Cerebellar nuclear complex (tissue), 1 donor: ENCODE results near the gene BRWD1.

Experiments
- DNase-seq, 2 experiments: peaks; one replicate each; lab custom pipeline; 2025; lab: John Stamatoyannopoulos, UW

The BRWD1 gene

DNA sequence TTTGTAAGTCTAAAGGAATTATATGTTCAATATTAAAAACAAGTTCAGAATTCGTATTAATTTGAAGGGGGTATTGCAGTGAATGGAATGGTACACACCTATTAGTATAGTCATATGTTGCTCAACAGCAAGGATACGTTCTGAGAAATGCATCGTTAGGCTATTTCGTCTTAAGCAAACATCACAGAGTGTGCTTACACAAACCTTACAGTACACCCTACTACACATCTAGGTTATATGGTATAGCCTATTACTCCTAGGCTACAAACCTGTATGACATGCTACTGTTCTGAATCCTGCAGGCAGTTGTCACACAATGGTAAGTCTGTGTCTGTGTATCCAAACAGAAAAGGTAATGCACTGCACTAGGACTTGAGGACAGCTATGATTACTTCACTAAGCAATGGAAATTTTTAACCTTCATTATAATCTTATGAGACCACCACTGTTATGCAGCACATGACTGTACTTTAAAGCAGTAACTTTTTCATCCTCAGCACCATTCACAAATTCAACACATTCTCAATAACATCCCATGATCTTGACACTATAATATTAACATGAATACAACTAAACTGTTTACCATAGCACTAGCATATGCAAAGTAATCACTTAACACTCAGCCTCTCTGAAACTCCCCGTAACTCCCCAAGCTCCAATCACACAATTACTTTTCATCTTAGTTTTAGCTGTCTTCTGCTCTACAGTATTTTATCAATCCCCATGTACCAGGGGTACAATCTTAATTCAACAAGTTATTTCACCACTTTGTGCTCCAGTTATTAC, 115.8 kb downstream of the BRWD1 start:
- no peak for DNase-seq

DNA sequence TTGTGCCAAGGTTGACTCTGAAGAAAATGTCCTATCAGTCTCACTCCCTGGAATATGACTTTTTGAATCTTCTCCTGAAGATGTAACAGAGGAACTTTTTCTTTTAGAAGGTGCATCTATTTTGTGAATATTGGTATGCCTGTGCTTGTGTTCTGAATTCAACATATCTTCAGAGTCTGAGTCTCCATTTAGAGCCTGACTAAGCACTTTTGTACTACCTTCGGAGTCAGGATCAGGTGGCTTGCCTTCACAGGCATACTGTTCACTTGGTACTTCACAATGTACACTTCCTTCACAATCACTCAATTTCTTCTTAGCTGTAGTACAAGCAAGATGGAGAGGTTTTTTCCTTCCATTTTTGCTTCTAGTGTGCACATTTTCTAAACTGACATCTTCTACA, 116.6 kb downstream of the BRWD1 start:
- no peak for DNase-seq

DNA sequence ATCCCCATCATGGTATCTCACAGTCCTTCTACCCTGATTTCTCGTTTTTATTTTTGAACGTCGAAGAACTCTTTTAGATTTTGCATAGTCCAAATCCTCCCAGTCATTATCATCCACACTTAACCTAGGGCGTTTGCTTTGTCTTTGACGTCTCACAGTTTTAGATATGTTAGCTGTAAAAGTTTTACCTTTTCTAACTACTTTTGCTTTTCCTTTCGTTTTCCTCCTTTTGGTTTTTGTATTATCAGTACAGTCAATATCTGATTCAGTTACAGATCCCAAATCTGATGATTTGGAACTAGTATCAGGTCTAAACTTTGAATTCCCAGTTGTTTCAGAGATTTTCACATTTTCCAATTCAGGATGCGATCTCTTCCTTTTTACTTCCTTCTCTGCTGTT, 117.1 kb downstream of the BRWD1 start:
- DNase-seq = no peak

DNA sequence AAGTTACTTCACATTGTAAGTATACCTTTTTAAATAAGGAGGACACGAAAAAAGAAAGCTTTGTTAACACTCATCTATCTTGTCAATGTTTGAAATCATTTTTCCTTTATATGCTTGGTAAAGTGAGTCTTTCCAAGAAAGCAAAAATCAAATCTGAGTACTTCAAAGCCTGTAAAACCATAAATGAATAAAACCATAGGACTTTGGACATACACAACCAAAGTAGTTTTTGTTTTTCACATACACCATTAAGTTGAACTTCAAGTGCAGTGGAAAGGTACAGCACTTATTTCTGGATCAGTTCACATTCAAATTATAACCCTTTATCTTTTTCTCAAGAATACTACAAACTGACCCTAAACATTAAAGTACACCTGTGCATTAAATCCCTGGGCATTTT, 120.1 kb downstream of the BRWD1 start:
- DNase-seq = no peak

DNA sequence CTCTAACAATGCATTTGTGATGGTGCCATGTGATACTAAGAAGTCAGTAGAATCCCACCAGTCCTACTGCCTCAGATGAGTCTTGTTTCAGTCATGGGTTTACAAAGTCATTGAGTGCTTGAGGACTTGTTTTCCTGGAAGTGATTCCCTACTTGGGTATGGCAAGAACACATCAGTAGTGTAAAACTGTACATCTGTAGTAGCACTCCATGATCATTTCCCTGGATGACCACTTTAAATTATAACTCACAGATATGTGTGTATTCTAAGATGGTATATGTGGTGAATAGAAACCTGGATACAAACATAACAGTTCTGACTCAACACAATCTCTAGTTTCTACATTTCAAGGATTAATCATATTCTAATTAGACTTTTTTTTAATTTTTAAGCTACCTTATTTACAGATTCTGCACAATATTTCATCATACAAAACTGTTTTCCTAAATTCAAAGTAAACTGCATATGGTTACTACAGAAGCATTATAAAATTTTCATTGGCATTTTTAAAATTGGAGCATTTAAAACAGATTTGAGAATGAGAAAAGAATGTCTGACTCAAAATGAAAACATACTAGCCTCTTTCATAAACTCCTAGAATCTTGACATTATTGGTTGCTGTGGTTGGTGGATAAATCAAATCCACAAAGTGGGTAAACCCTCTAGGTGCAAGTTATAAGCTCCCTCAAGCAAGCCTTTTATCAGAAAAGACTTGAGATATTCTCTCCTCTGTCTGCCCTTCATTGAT, 123.4 kb downstream of the BRWD1 start:
- DNase-seq = no peak

DNA sequence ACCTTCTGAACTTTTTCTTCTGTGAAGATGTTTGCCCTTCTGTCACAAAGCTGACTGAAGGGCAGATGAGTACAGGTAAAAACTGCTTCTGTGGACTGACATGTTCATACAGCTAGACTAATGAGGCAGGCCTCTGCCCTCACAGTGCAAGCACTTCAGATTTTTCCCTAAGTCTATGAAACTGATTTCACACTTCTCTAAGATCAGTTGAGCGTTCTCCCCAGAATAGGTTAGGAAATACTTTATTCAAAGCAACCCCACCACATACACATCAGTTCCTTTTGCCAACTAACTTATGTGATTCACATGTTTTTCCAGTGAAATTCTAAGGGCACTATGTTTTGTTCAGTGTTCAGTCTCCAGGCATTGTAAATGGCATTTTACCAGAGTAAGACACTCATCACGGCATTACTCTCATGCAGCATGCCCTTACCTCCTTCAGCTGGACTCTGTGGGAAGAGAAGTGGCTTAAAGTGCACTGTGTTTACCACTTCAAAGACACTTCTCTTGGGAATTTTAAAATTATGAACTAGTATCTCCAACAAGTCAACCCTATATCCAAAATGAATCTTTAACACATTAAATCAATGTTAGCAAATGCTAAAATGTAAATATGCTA, 124.8 kb downstream of the BRWD1 start:
- no peak for DNase-seq

DNA sequence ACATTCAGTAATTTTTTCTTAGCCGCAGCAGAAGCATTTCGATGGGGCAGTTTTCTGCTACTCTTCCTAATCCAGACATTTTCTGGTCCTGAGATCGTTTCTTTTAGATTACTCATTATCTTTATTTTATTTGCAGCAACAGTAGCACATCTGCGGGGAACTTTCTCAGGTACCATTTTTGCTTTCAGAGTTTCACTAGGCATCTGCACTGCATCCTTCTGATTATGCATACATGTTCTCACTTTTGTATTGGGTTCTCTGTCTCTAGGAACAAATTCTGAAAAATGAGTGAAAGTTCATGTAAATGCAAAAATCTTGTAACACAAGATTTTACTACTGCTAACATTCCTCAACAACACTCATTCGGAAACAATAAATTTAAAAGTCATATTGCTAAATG, 126.3 kb downstream of the BRWD1 start:
- no peak for DNase-seq

DNA sequence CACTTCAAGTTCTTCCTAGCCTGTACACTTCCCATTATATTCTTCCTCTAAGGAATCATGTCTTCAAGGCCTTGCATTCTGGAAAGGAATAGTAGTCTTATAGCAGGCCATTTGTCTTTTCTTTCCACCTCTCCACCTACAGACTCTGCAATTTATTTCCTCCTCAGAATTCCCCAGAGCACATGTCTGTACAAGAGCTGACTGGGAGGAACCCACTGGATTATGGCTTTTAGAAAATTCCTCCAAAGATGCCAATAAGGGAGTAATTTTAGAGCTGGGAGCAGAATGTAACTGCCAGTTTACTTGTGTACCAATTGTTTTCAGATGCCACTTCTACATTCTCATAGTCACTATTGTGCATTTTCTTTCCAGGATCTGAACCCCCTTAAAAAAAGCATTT, 126.8 kb downstream of the BRWD1 start:
- no peak for DNase-seq

DNA sequence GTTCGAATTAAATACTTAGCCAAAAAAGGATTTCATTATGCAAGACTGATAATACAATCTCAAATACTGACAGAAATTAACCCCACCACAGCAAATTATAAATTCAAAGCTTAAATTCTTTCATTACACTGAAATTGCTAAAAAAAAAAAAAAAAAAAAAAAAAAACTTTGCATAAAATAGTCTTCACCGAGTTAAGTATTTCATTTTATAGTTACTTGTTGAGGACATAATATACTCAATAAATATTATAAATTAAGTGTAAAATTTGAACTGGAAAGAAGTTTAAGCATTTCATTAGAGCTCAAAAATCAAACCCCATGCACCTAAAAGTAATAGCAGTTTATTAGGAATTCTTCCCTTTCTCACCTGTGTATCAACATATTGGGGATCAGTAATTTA, 128.3 kb downstream of the BRWD1 start:
- DNase-seq = no peak

DNA sequence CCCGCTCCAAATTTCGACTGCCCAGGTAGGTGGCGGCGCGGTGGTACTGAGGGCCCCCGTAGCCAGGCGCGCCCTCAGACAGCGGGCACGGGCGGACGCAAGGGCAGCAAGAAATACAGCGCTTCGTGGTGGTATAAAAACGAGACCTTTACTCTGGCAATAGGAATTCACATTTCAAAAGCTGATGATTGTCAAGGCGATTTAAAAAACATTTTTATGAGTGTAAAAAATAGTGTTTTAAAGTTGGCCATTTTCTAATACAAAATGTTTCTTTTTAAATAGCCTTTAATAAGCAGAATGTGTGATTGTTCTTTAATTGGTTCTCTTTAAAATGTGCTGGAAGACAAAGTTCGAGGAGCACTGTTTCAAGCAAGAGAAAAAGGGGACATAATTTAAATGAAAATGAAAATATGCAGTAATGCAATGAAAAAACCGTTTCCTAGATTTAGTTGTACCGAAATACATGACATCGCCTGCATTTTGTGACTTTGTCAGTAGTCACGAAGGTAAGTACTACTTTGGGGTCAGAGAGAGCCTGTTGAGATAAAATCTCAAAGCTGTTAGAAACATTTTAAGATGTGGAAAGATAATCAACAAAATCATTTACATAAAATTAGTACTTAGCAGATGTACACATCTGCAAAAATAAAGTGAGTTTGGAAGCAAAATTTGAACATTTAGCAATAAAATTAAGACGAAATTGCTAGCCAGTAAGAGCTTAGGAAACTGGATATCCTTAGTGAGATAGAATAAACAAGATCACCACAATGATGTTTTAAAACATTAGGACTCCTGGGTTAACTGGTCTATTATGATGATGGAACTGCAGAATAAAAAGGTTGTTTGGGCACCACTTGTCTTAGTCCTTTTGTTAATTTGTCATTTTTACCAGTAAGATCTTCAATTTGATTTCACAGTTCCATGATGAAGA, 129.1 kb downstream of the BRWD1 start:
- no peak for DNase-seq

DNA sequence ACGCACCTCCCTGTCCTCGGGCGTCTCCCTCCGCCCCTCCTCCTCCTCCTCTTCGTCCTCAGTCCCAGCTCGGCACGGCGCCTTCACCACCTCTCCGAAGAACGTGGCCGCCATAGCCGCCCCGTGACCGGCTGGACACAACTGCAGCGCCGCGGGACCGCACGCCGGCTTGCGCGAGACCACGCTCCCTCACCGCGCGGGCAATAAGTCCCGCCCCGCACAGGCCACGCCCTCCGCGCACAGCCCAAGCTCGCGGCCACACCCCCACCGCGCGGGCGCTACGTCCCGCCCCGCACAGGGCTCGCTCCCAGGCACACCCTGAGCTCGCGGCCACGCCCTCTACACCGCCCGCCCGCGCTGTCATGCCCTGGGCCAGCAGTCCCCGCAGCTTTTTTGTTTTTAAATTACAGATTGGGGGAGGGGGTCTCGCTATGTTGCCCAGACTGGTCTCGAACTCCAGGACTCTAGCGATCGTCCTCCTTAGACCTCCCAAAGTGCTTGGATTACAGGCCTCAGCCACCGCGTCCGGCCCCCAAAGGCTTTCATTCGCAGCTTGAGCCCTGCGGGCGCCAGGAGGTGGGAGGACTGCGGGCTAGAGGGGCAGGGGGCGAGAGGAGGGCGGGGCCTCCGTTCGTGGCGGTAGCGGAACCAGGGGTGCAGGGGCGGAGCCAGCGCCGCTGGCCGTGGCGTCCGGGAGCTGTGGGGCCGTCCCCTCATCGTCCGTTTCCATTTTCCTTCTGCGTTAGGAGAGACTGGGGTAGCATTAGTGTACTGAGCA, 130.0 kb downstream of the BRWD1 start, which contains the start of gene PSMG1:
Gene PSMG1, minus strand, starts transcription at position 180 of the 778 bp plus-strand sequence. Its CDS starts 66 bp downstream, at position 114.
- peak; percentile 13 to 47 for DNase-seq

DNA sequence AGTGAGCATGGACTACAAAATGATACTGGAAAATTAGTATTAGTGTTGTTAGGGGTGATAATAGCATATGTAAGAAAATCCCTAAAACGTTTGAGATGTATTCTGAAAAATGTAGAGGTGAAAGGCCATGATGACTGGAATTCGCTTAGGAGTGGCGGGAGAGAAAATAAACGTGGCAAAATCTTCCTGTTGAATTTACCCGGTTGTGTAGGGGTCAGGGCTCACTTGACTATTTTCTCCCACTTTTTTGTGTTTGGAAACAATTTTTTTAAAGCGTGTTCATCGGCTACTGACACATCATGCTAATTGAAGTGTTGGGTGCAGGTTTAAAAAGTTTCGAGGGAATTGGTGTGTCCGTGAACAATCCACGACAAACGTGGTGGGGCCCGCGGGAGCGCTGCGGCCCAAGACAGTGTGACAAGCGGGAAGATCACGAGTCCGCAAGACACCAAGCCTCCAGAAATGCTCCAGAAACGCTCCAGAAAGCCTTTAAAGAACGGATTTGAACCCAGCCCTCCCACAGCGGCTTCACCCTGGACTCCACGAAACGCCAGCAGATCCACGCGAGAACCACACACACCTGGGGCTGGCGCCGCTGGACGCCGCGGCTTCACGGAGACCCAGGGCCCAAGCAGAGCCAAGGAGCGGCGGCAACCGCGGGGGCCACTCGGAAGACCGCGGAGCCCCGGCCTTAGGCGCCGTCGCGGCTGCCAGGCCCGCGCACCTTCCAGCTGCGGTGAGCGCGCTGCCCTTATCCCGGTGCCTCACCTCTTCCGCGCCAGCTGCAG, 130.8 kb downstream of the BRWD1 start:
- DNase-seq = no peak

DNA sequence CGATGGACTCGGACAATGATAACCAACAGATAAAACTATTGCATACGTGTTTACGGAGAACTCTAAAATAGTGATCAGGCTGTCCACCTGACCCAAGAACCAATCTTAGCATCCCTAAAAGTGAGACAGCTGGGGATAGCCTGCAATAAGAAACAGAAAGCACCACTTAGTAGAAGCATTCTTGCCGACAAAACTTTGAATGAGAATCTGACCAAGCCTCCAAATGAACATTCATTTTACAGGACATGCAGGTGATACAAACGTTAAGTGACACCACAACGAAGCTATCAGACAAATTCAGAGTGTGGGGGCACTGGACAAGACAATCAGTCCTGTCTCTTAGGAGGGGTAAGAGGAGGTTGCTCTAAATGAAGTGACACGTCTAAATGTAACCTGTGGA, 131.4 kb downstream of the BRWD1 start:
- DNase-seq = no peak

DNA sequence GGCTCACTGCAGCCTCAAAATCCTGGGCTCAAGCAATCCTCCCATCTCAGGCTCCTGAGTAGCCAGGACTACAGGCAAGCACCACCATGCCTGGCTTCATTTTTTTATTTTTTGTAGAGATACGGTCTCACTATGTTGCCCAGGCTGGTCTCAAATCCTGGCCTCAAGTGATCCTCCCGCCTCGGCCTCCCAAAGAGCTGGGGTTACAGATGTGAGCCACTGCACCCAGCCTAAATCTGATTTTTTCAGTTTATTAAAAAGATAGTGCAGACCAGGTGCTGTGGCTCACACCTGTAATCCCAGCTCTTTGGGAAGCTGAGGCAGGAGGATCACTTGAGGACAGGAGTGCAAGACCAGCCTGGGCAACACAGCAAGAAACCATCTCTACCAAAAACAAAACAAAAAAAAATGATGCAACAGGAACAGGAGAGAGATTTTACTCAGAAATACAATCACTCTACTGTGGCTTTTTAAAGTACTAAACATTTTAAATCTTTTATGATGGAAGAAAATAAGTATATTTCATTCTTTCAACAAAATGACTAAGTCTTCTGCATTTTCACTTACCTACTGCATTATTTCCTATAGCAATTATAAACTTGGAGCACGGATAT, 132.1 kb downstream of the BRWD1 start:
- no peak for DNase-seq

DNA sequence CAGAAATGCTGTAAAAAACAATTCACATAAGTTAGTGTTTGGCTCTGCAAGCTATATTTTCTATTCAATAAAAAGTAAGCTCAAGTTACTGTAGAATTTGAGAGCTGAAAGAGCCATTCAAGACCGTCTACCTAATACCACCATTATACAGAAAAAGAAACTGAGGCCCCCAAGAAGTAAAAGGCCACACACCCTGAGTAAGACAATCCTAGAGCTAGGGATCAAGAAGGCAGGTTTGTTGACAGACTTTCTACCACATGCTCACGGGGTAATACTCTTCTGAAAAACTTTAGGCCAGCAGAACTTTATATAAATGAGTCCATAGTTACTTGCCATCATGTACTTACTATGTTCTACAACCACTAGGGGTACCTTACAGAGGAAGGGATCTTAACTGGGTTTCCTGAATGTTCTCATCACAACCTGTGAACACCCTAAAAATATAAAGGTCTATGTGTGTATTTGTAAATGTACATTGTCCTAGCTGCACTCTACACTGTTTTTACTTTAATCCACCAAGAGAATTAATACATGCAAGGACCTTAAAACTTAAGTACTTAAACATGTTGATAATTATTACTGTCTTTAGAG, 132.9 kb downstream of the BRWD1 start:
- no peak for DNase-seq

DNA sequence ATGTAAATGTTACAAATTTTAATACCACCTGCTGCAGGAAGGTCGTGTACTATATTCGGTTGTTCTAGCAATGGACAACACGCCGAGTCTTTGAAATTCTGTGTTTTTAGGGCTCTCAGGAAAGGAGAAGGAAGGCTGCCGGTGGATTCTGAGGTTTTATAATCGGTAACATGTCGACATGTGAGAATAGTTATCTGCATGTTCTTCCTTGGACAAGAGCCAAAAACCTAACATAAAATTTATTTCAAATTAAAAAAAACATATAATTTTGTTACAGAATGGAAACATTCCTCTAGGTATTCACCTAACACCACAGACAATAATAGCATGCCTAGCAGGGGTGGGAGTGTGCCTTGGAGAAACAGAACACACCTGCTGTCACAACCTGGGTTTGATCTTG, 135.0 kb downstream of the BRWD1 start:
- DNase-seq = no peak

DNA sequence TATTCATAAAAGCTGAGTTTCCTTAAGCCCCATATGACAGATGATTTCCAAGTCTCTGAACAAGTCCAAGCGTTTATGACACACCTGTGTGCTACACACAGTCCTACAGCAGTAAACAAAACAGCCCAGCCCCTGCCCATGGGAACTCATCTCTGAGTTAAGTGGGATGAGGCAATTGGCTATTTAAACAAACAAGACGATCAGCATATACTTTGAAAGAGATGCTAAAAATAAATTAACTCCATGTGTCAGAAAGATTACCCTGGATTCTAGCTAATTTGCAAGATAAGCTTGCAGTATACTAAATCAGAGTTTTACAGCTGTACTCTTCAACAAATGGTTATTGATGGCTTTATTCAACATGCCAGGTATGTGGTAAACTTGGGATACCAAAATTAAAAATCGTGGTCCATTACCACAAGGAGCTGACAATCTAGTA, 137.1 kb downstream of the BRWD1 start:
- DNase-seq = no peak

DNA sequence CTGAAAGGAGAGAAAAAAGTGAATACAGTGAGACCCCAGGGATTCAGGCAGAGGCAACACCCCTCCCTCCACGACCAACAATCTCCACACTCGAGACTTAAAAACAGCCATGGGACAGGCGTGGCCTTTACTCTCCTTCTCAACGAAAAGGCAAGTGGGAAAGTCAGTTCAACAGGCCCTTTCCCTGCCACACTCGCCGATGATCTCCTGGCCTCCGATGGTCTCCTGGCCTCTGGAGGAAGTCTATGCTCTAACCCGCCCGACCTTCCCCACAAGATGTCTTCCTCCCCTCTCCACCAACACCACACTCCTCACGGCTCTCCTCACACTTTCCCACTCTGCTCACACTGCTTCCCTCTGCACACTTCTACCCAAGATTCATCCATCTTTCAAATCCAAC, 137.8 kb downstream of the BRWD1 start:
- DNase-seq = no peak

DNA sequence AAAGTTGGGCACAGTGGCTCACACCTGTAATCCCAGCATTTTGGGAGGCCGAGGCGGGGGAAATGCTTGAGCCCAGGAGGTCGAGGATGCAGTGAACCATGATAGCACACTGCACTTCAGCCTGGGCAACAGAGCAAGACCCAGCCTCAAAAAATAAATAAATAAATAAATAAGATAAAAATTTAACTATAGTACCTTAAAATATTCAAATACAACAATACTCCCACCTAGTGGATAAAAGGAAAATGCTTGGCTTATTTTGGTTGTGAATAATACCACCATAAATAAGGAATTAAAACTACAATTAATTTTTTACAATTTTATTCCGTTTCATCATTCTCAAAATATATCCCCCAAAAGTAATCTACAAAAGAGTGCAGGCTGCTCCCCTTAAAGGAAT, 138.3 kb downstream of the BRWD1 start:
- no peak for DNase-seq
